Bronchial epithelial cell (primary cell): ENCODE results near the gene KMT5B. TPM values are rescaled to one million over a fixed set of nuclear protein-coding genes. Genes with fewer than 3 reads are reported as not detected.

Experiments
- DNase-seq: peaks from one replicate; pipeline ENCODE4 v3.0.0-alpha.2; 2010; ENCODE audit warnings: low read depth
- FAIRE-seq: peaks from 2 replicates; lab custom pipeline; 2011; peaks lifted over from hg19 to GRCh38; lab: Jason Lieb, UNC
- H3K27me3 ChIP-seq: 2 replicates; pipeline ENCODE4 v1.5.1; 2011; ENCODE audit warnings: low read length; ENCODE audit not compliant: control insufficient read depth, insufficient read depth
- H3K36me3 ChIP-seq: 2 replicates; pipeline ENCODE4 v1.5.1; 2011; ENCODE audit warnings: low read length; ENCODE audit not compliant: control insufficient read depth, insufficient read depth
- H3K4me3 ChIP-seq: 2 replicates; pipeline ENCODE4 v1.5.1; 2011; ENCODE audit warnings: mild to moderate bottlenecking, low read depth, low read length, control low read depth
- total RNA-seq: library from RNA; depleted of rRNA; stranded (reverse); fragments of >200 nt; gene quantifications from 2 replicates; pipeline ENCODE4 v1.2.1, GENCODE V29; 2014
- TF ChIP-seq, protein P1 (sequence below): IDR thresholded peaks from 2 replicates; pipeline ENCODE4 v1.5.1; 2011; ENCODE audit warnings: mild to moderate bottlenecking, moderate library complexity, low read length, control low read depth, inconsistent platforms; ENCODE audit not compliant: insufficient read depth, severe bottlenecking

Gene KMT5B
- total RNA-seq, 1 donor from 2014 or later = 35.8 TPM

DNA sequence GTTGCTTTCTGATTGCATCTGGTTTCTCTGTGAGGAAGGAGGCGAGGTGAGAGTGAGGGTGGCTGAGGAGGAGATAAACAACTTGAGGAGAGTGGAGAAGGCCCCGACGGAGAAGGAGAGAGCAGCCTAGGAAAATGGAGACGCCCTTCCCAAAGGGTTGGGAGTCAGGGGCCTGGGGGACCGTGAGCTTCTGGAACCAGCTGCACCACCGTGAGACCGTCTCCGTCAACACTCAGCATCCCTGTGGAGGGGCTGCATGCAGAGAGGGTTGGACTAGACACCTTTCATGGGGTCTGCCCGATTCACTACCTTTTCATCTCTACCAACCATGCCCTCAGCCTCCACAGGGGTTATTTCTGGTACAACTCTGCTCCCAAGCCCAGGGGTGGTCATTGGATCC lies 13.3 kb upstream of the KMT5B start:
- TF ChIP-seq, protein P1, sequence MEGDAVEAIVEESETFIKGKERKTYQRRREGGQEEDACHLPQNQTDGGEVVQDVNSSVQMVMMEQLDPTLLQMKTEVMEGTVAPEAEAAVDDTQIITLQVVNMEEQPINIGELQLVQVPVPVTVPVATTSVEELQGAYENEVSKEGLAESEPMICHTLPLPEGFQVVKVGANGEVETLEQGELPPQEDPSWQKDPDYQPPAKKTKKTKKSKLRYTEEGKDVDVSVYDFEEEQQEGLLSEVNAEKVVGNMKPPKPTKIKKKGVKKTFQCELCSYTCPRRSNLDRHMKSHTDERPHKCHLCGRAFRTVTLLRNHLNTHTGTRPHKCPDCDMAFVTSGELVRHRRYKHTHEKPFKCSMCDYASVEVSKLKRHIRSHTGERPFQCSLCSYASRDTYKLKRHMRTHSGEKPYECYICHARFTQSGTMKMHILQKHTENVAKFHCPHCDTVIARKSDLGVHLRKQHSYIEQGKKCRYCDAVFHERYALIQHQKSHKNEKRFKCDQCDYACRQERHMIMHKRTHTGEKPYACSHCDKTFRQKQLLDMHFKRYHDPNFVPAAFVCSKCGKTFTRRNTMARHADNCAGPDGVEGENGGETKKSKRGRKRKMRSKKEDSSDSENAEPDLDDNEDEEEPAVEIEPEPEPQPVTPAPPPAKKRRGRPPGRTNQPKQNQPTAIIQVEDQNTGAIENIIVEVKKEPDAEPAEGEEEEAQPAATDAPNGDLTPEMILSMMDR = no peak
- no peak overlapping the region for H3K4me3 ChIP-seq
- H3K27me3 ChIP-seq = no peaks in the 10 kb centered on the region
- no peak for DNase-seq
- peak; percentile 18 for FAIRE-seq
- no peaks in the 10 kb centered on the region for H3K36me3 ChIP-seq

DNA sequence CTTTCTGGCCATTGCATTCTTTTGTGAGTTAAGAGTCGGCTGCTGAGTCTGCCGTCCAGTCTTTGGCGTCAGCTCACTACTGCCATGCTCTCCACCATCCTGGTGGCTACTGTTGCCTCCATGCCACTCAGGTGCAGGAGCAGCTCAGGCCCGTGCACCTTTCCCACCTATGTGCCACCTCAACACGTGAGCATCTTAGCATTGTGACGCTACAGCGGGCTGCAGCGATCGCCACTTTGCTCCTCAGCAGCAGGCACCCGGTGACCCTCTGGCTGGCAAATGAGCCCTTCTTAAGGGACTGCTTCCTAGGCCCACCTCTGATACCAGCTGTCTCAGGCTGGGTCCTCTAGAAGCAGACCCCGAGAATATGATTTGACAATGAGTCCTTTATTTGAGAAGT lies 11.5 kb upstream of the KMT5B start:
- Histone ChIP-seq H3K4me3 (no peak overlapping the region), H3K36me3 (no peaks in the 10 kb centered on the region), H3K27me3 (no peaks in the 10 kb centered on the region)
- no peak for FAIRE-seq
- TF ChIP-seq, protein P1 = no peak
- no peak for DNase-seq

DNA sequence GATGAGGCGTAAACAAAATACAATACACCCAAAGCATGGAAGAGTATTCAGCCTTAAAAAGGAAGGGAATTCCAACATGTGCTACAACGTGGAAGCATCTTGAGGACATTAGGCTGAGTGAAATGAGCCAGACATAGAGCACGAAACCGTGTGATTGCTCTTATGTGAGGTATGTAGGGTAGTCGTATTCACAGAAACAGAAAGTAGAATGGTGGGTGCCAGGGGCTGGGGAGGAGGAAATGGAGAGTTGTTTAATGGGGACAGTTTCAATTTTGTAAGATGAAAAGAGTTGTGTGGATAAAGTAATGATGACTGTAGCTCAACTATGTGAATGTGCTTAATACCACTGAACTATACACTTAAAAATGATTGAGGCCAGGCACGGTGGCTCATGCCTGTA lies 10.2 kb upstream of the KMT5B start:
- TF ChIP-seq, protein P1 = no peak
- no peak overlapping the region for H3K4me3 ChIP-seq
- DNase-seq (no peak), FAIRE-seq (no peak)
- H3K36me3 ChIP-seq = no peaks in the 10 kb centered on the region
- H3K27me3 ChIP-seq = no peaks in the 10 kb centered on the region

DNA sequence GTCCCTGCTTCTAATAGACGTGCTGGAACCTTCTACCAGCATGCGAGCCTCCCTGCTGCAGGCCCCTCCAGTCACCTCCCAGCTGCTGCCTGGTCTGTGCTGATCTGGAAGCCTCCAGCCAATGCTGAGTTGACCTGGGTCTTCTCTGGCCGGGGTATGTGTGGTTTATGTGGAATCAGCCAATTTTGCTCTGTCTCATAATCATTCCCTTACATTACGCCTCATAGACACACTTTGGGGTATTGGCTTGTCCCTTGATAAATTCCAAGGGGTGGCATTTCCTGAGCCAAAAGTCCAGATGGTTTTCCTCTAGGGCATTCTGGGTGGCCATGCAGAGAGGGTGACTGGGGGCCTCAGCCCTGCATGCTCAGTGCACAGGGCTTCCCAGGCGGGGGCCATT lies 8.3 kb upstream of the KMT5B start:
- DNase-seq = no peak
- Histone ChIP-seq H3K4me3 (no peak overlapping the region), H3K36me3 (no peaks in the 10 kb centered on the region), H3K27me3 (peaks cover 1% of the 10 kb centered on the region)
- TF ChIP-seq, protein P1 = no peak
- no peak for FAIRE-seq

DNA sequence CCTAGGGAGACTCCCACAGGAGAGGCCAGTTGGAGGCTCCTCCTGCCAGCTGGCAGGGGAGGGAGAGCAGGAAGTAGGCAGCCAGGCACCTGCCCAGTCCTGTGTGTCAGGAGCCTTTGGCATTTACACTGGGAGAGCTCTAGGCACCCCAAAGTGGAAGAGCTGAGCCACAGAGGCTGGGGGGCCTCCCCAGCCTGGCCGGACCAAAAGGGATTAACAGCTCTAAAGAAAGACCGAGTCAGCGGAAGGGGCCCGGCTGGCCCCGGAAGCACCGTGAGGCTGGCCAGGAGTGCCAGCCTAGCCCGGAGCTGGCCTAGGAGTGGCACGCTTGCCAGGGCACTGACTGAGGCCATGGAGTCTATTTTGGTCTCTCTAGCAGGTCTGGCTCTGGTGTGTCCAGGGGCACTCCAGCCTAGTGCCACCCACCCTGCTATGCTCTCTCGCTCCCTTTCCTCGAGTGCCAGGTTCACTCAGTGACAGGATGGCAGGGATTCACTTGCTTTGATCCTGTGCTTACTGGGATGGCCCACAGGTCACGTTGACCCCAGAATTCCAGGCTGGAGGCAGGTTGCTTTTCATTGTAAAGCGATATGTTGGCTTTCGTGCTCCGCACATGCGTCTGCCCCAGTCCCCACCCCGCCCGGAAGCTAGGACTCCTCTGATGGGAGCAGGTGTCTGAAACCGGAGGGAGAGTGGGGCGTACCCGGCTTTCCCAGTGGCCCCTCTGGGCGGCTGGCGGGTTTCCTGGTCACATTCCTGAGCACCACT lies 3.3 kb upstream of the KMT5B start:
- Histone ChIP-seq H3K27me3 (peaks cover 2% of the 10 kb centered on the region), H3K4me3 (no peak overlapping the region), H3K36me3 (no peaks in the 10 kb centered on the region)
- TF ChIP-seq, protein P1 = no peak
- FAIRE-seq = no peak
- no peak for DNase-seq
